K562 (cell line): ENCODE data around the gene P4HTM. TPM values are rescaled to one million over a fixed set of nuclear protein-coding genes. Genes with fewer than 3 reads are reported as not detected.
A peak's percentile ranks its signal among the peaks of the same experiment; 100 is the strongest.

Experiments used
- ATAC-seq: fragments of 200-7000 bp; cut with Tn5 transposase; 3 replicates; pipeline ENCODE4 v1.9.1; 2020; ENCODE audit warnings: moderate library complexity
- BruUV-seq: library from RNA; stranded (reverse); fragments of 400-500 nt; replicated peaks from 2 replicates; lab custom pipeline; 2021; lab: Mats Ljungman, UMichigan
- CTCF ChIA-PET: fragments of 300-600 bp; formaldehyde crosslinking; extraction: SDS; loops from one replicate; lab custom pipeline; 2021; ENCODE audit warnings: low intra/inter-chr PET ratio; lab: Yijun Ruan, JAX
- POLR2A ChIA-PET: fragments of 300-600, 350-650 bp; sonication (Branson Sonifier 250); formaldehyde crosslinking; extraction: SDS; loops from one replicate; lab custom pipeline; 2021; ENCODE audit warnings: antibody characterized with exemption, inconsistent platforms; lab: Yijun Ruan, JAX
- DNase-seq, 4 experiments: peaks; one replicate each; pipeline versions ENCODE4 v3.0.0 to v3.0.0-alpha.2; 2011 to 2018; ENCODE audit warnings: low spot score in 3 of 4, mixed read lengths in 3 of 4; ENCODE audit errors: extremely low read depth in 1 of 4
- FAIRE-seq: peaks from 2 replicates; lab custom pipeline; 2011; peaks lifted over from hg19 to GRCh38; lab: Jason Lieb, UNC
- H2AFZ ChIP-seq: 2 replicates; pipeline ENCODE4 v1.6.0; 2011; ENCODE audit warnings: low read depth, low read length, control low read depth, inconsistent platforms
- H3K27ac ChIP-seq: fragments of 200-600 bp; 3 replicates; pipeline ENCODE4 v1.8.0; 2011; ENCODE audit warnings: low read depth, mild to moderate bottlenecking, control low read depth, inconsistent platforms, low read length, moderate library complexity, mixed read lengths; ENCODE audit errors: extremely low read depth
- H3K27me3 ChIP-seq, 2 experiments: fragments of 300-600 bp in 1 of 2; 2 replicates in 1 of 2; 3 replicates in 1 of 2; pipeline versions ENCODE4 v1.6.0 to v1.8.0; 2011; ENCODE audit warnings: inconsistent platforms in 2 of 2, low read length in 2 of 2, mild to moderate bottlenecking in 1 of 2, mixed read lengths in 1 of 2, moderate library complexity in 1 of 2; ENCODE audit not compliant: control insufficient read depth in 2 of 2, insufficient read depth in 2 of 2
- H3K36me3 ChIP-seq: fragments of 300-600 bp; 3 replicates; pipeline ENCODE4 v1.8.0; 2011; ENCODE audit warnings: mild to moderate bottlenecking, low read length, inconsistent platforms; ENCODE audit not compliant: control insufficient read depth, insufficient read depth
- H3K4me1 ChIP-seq, 2 experiments: fragments of 200-600 bp in 1 of 2; replicated peaks in 1 of 2; 2 replicates in 1 of 2; 3 replicates in 1 of 2; pipeline versions ENCODE4 v1.5.1 to v1.8.0; 2011; ENCODE audit warnings: inconsistent platforms in 2 of 2, low read length in 2 of 2, mild to moderate bottlenecking in 1 of 2, mixed read lengths in 1 of 2, moderate library complexity in 1 of 2; ENCODE audit not compliant: control insufficient read depth in 2 of 2, insufficient read depth in 2 of 2
- H3K4me2 ChIP-seq: 2 replicates; pipeline ENCODE4 v1.6.1; 2011; ENCODE audit warnings: low read length, control low read depth, inconsistent platforms, mixed read lengths; ENCODE audit not compliant: insufficient read depth
- H3K4me3 ChIP-seq: fragments of 200-600 bp; sonication (generic), shearing (Covaris generic); 2 replicates; pipeline ENCODE4 v1.5.1; 2016; ENCODE audit warnings: control low read depth, inconsistent platforms
- H3K79me2 ChIP-seq: fragments of 200-600 bp; 3 replicates; pipeline ENCODE4 v1.8.0; 2011; ENCODE audit warnings: low read length, inconsistent platforms; ENCODE audit not compliant: control insufficient read depth, insufficient read depth
- H3K9ac ChIP-seq, 2 experiments: 2 replicates each; pipeline versions ENCODE4 v1.6.0 to v1.6.1; 2011; ENCODE audit warnings: low read depth in 2 of 2, low read length in 2 of 2, control low read depth in 1 of 2, inconsistent platforms in 1 of 2, mild to moderate bottlenecking in 1 of 2, mixed read lengths in 1 of 2; ENCODE audit not compliant: insufficient read depth in 1 of 2
- H3K9me1 ChIP-seq: one replicate; pipeline ENCODE4 v1.6.0; 2011; ENCODE audit warnings: inconsistent platforms, mild to moderate bottlenecking, low read length, moderate library complexity; ENCODE audit not compliant: control insufficient read depth, insufficient read depth
- H3K9me3 ChIP-seq: replicated peaks from 2 replicates; pipeline ENCODE4 v1.5.1; 2011; ENCODE audit warnings: low read depth, low read length, inconsistent platforms; ENCODE audit not compliant: control insufficient read depth, insufficient read depth
- H4K20me1 ChIP-seq: replicated peaks from 2 replicates; pipeline ENCODE4 v1.6.1; 2011; ENCODE audit warnings: low read length, inconsistent platforms, mixed read lengths; ENCODE audit not compliant: control insufficient read depth, insufficient read depth
- HDGF ChIP-seq: fragments of 450-650 bp; IDR thresholded peaks from 2 replicates; pipeline ENCODE4 v1.6.1; 2016
- KDM5B ChIP-seq: fragments of 200-600 bp; sonication (generic); IDR thresholded peaks from 2 replicates; pipeline ENCODE4 v1.6.1; 2012; ENCODE audit warnings: low read depth, mild to moderate bottlenecking, moderate library complexity, low read length, control low read depth, inconsistent platforms; ENCODE audit not compliant: insufficient replicate concordance
- KLF1 ChIP-seq: fragments of 450-650 bp; IDR thresholded peaks from 2 replicates; pipeline ENCODE4 v1.6.1; 2016; ENCODE audit warnings: missing genetic modification characterization, missing compliant biosample characterization
- POLR2A ChIP-seq: fragments of 450-650 bp; conservative IDR thresholded peaks from 2 replicates; pipeline ENCODE4 v1.6.1; 2016
- POLR2G ChIP-seq: fragments of 200-400 bp; formaldehyde crosslinking; IDR thresholded peaks from 2 replicates; pipeline ENCODE4 v1.6.1; 2017; ENCODE audit warnings: low read depth, mild to moderate bottlenecking, antibody characterized with exemption, low read length, moderate library complexity
- WGBS: fragments of 100-300 bp; shearing (Covaris generic); methylation state at CpG from one replicate; pipeline ENCODE4 v1.1.6; 2016; ENCODE audit warnings: low coverage, mixed read lengths; ENCODE audit not compliant: insufficient coverage; ENCODE audit errors: missing lambda C conversion rate; 5-methylcytosine and 5-hydroxymethylcytosine counted together
- in situ Hi-C: fragments of 300-500 bp; cut with MboI; formaldehyde crosslinking; loops from 4 replicates; pipeline ENCODE4 v1.15.0; 2018; ENCODE audit warnings: inconsistent platforms, mixed read lengths
- intact Hi-C: fragments of 100-400 bp; cut with micrococcal nuclease; formaldehyde crosslinking; loops from 2 replicates; pipeline ENCODE4 v1.14.2; 2022
- polyA plus RNA-seq, 8 experiments: library from polyadenylated mRNA; depleted of rRNA in 4 of 8; stranded (reverse) in 5 of 8; unstranded in 3 of 8; fragments of >200 nt; fragmentation: Nextera tagmentation in 2 of 8; fragmentation: Illumina TruSeq in 1 of 8; extraction: Ambion mirVana in 2 of 8; extraction: Trizol in 1 of 8; gene quantifications; 2 replicates each; pipeline versions ENCODE4 v1.2.1 to v1.2.3, GENCODE V29; 2011 to 2014; ENCODE audit warnings: inconsistent platforms in 1 of 8, missing spikeins in 1 of 8
- total RNA-seq, 7 experiments: library from RNA; depleted of rRNA in 6 of 7; stranded (reverse); fragments of >200 nt in 6 of 7; fragmentation: Illumina TruSeq in 2 of 7; extraction: Trizol in 2 of 7; gene quantifications; 2 replicates each; pipeline versions ENCODE4 v1.2.1 to v1.2.3, GENCODE V29; 2011 to 2021; ENCODE audit warnings: low replicate concordance in 1 of 7
- TF ChIP-seq, protein P1 (sequence below): fragments of 450-650 bp; IDR thresholded peaks from 2 replicates; pipeline ENCODE4 v1.6.1; 2016; ENCODE audit warnings: mild to moderate bottlenecking, moderate library complexity
- TF ChIP-seq, protein P2 (sequence below): fragments of 450-650 bp; IDR thresholded peaks from one replicate; pipeline ENCODE4 v1.6.1; 2018; ENCODE audit warnings: mild to moderate bottlenecking, moderate library complexity; ENCODE audit not compliant: partially characterized antibody

P4HTM gene
- total and polyA plus RNA-seq, 9 of the 15 experiments (the other 6 are each of a cell fraction or from before 2014, with no cell fraction given) = 0.09 to 0.66 (median 0.25) TPM; not detected in 2

DNA sequence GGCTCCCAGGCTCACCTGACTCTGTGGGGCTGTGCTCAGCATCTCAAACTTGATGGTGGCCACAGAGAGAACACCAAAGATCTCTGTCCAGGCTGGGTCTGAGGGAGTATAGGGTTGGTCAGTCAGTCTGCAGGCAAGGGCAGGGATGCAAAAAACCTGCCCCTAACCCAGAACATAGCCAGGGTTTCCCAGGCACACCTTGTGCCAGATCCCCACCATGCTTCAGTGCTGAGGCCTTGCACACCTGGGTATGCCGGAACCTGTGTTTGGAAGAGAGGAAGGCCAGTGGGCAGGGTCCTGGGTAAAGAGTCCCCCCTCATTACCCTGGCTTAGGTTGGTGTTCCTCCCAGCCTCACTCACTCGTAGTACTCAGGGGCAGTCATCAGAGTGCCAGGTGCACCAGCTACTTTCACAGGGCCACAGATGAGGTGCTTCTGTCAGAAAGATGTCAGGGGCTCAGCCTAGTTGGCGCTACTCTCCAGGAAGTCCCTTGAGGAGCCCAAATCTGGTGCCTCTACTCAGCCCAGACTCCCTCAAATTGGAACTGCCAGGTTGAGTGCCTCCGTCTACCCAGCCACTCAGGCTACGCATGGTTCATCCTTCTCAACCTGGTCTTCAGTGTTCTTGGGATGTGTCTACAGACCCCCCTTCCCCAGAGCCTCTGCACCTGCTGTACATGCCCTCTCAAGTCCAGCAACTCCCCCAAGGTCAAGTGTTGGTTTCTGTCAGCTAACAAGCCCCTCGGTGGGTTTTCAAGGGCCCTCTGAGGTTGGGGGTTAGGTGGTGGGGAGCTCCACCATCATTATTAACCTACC is 26.6 kb downstream of the P4HTM start:
- H3K79me2 ChIP-seq = peaks cover 54% of the 10 kb centered on the region
- peaks cover 20% of the 10 kb centered on the region; the same call in 1 of the 2 replicates for H4K20me1 ChIP-seq
- FAIRE-seq = no peak
- TF ChIP-seq KLF1 = no peak
- TF ChIP-seq POLR2A = peak; percentile 42
- TF ChIP-seq, protein P1, sequence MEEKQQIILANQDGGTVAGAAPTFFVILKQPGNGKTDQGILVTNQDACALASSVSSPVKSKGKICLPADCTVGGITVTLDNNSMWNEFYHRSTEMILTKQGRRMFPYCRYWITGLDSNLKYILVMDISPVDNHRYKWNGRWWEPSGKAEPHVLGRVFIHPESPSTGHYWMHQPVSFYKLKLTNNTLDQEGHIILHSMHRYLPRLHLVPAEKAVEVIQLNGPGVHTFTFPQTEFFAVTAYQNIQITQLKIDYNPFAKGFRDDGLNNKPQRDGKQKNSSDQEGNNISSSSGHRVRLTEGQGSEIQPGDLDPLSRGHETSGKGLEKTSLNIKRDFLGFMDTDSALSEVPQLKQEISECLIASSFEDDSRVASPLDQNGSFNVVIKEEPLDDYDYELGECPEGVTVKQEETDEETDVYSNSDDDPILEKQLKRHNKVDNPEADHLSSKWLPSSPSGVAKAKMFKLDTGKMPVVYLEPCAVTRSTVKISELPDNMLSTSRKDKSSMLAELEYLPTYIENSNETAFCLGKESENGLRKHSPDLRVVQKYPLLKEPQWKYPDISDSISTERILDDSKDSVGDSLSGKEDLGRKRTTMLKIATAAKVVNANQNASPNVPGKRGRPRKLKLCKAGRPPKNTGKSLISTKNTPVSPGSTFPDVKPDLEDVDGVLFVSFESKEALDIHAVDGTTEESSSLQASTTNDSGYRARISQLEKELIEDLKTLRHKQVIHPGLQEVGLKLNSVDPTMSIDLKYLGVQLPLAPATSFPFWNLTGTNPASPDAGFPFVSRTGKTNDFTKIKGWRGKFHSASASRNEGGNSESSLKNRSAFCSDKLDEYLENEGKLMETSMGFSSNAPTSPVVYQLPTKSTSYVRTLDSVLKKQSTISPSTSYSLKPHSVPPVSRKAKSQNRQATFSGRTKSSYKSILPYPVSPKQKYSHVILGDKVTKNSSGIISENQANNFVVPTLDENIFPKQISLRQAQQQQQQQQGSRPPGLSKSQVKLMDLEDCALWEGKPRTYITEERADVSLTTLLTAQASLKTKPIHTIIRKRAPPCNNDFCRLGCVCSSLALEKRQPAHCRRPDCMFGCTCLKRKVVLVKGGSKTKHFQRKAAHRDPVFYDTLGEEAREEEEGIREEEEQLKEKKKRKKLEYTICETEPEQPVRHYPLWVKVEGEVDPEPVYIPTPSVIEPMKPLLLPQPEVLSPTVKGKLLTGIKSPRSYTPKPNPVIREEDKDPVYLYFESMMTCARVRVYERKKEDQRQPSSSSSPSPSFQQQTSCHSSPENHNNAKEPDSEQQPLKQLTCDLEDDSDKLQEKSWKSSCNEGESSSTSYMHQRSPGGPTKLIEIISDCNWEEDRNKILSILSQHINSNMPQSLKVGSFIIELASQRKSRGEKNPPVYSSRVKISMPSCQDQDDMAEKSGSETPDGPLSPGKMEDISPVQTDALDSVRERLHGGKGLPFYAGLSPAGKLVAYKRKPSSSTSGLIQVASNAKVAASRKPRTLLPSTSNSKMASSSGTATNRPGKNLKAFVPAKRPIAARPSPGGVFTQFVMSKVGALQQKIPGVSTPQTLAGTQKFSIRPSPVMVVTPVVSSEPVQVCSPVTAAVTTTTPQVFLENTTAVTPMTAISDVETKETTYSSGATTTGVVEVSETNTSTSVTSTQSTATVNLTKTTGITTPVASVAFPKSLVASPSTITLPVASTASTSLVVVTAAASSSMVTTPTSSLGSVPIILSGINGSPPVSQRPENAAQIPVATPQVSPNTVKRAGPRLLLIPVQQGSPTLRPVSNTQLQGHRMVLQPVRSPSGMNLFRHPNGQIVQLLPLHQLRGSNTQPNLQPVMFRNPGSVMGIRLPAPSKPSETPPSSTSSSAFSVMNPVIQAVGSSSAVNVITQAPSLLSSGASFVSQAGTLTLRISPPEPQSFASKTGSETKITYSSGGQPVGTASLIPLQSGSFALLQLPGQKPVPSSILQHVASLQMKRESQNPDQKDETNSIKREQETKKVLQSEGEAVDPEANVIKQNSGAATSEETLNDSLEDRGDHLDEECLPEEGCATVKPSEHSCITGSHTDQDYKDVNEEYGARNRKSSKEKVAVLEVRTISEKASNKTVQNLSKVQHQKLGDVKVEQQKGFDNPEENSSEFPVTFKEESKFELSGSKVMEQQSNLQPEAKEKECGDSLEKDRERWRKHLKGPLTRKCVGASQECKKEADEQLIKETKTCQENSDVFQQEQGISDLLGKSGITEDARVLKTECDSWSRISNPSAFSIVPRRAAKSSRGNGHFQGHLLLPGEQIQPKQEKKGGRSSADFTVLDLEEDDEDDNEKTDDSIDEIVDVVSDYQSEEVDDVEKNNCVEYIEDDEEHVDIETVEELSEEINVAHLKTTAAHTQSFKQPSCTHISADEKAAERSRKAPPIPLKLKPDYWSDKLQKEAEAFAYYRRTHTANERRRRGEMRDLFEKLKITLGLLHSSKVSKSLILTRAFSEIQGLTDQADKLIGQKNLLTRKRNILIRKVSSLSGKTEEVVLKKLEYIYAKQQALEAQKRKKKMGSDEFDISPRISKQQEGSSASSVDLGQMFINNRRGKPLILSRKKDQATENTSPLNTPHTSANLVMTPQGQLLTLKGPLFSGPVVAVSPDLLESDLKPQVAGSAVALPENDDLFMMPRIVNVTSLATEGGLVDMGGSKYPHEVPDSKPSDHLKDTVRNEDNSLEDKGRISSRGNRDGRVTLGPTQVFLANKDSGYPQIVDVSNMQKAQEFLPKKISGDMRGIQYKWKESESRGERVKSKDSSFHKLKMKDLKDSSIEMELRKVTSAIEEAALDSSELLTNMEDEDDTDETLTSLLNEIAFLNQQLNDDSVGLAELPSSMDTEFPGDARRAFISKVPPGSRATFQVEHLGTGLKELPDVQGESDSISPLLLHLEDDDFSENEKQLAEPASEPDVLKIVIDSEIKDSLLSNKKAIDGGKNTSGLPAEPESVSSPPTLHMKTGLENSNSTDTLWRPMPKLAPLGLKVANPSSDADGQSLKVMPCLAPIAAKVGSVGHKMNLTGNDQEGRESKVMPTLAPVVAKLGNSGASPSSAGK = no peak
- TF ChIP-seq POLR2G = peak; percentile 43; the same call in 1 of the 2 replicates
- TF ChIP-seq KDM5B = no peak
- no peak for TF ChIP-seq HDGF
- TF ChIP-seq, protein P2, sequence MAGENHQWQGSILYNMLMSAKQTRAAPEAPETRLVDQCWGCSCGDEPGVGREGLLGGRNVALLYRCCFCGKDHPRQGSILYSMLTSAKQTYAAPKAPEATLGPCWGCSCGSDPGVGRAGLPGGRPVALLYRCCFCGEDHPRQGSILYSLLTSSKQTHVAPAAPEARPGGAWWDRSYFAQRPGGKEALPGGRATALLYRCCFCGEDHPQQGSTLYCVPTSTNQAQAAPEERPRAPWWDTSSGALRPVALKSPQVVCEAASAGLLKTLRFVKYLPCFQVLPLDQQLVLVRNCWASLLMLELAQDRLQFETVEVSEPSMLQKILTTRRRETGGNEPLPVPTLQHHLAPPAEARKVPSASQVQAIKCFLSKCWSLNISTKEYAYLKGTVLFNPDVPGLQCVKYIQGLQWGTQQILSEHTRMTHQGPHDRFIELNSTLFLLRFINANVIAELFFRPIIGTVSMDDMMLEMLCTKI = no peak
- no peak overlapping the region for H3K27ac ChIP-seq
- peak overlapping the region; percentile 92 for H3K4me2 ChIP-seq
- no peak overlapping the region for H2AFZ ChIP-seq
- H3K4me1 ChIP-seq = peaks cover 8 to 46% of the 10 kb centered on the region in 2 experiments; a peak in 4 of 5 replicates
- peak overlapping the region; percentile 50 to 53; a peak in 3 of 4 replicates for H3K9ac ChIP-seq
- in situ Hi-C loops = no loop called here
- ATAC-seq = no peak
- H3K4me3 ChIP-seq = no peak overlapping the region
- H3K27me3 ChIP-seq = no peaks in the 10 kb centered on the region
- no TSS peak for BruUV-seq
- intact Hi-C loops = no loop called here
- WGBS = 71% methylated on average over 6 of the region's 6 CpGs
- CTCF ChIA-PET = no interaction called here
- POLR2A ChIA-PET = interaction anchor here (0.8 to 8.4 kb wide), 4 partner anchors 9 to 154 kb away, joined by 3 to 104 read pairs (median 5); partner anchors contain the start of genes IMPDH2 and WDR6
- H3K9me1 ChIP-seq = peaks cover 8% of the 10 kb centered on the region
- peaks cover 49% of the 10 kb centered on the region; the same call in 2 of the 3 replicates for H3K36me3 ChIP-seq
- DNase-seq = no peak
- H3K9me3 ChIP-seq = no peaks in the 10 kb centered on the region
